NCI-H2107 treated with DMSO at 0.1 percent for 48 hours (cell line): ENCODE measurements around the gene TNFRSF14.

Experiments used
- DNase-seq: peaks from one replicate; lab custom pipeline; 2025; ENCODE audit not compliant: unreplicated experiment; lab: John Stamatoyannopoulos, UW

The TNFRSF14 gene

DNA sequence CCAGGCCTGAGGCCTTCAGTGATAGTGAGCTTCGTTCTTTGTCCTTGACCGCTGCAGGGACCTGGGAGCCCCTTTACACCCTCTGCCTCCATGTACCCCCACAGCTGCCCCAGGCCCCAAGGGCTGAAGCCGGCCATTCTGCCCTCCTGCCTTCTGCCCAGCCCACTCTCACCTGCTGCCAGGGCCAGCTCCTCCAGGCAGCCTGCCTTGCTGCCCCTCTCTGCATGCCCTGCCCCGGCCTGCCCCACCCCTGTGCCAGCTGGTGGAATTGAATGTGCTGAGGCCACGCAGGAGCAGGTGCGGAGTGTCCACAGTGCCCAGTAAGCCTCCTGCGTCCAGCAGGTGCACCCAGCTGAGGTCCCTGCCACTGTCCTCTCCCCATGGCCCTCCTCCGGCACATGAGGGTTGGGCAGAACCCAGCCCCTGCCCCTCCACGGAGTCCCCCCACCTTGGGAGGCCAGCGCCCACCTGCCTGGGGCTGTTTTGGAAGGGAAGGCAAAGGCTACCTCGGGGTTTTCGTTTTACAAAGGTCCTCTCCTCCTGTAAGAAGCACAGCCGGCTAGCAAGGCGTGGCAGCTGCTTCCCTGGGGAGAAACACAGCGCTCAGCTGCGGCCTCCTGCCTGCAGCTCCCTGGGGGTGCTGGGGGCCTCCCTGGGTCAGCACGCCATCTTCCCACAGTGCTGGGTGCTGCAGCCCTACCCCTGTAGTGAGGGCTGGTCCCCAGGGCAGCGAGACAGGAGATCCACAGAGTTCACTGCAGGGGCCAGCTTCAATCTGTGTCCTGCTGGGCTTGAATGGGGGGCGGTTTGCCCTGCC, 55.7 kb downstream of the TNFRSF14 start:
- no peak for DNase-seq

DNA sequence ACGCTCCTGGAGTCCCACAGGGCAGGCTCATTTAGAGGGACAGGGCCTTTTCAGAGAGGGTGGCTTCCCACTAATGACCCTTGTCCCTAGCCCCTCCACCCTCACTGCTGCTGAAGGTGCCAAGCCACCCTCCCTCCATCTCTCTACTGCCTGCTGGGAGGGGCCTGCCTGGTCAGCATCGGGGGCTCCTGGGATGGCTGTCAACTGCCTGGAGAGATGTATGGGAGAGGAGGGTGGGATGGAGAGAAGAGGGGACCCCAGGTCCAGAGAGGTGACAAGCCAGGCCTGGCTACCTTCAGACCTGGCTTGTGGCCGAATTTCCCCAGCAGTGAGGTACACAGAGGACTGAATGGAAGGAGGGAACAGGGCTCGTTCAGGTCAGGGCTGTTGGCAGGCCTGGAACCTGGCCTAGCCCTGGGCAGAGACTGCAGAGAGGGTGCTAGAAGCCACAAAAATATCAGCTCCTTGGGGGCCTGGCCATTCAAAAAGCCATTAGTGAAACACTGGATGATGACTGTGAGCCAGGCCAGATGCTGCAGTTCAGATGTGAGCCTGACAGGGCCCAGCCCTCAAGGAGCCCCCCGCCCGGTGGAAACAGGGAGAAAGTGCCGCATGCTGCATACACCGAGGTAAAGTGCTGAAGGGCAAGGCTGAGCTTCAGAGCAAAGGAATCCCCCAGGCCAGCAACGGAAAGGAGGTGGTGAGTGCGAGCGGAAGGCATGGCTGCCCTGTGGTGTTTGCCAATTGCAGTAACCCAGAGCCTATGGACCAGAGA, 56.6 kb downstream of the TNFRSF14 start:
- no peak for DNase-seq
